K562 (cell line): ENCODE data around the gene N4BP2. TPM values are rescaled to one million over a fixed set of nuclear protein-coding genes. Genes with fewer than 3 reads are reported as not detected.

Source experiments
- CLOCK ChIP-seq: fragments of 250-450 bp; sonication (Bioruptor Pico); IDR thresholded peaks from 2 replicates; pipeline ENCODE4 v1.4.0; 2020; ENCODE audit warnings: mild to moderate bottlenecking, moderate library complexity, borderline replicate concordance
- DNMT1 ChIP-seq: fragments of 450-650 bp; IDR thresholded peaks from 2 replicates; pipeline ENCODE4 v1.6.1; 2016; ENCODE audit warnings: antibody characterized with exemption, mild to moderate bottlenecking
- EHMT2 ChIP-seq: fragments of 450-650 bp; IDR thresholded peaks from 2 replicates; pipeline ENCODE4 v1.6.1; 2018; ENCODE audit warnings: antibody characterized with exemption
- FUS ChIP-seq: fragments of 200-400 bp; formaldehyde crosslinking; optimal IDR thresholded peaks from 2 replicates; pipeline ENCODE3; 2017; ENCODE audit warnings: low read depth, low read length
- ILK ChIP-seq: fragments of 450-650 bp; IDR thresholded peaks from 2 replicates; pipeline ENCODE4 v1.6.1; 2016; ENCODE audit warnings: missing genetic modification characterization, low read depth, mild to moderate bottlenecking, missing compliant biosample characterization, moderate library complexity, borderline replicate concordance
- MAFK ChIP-seq: IDR thresholded peaks from 2 replicates; pipeline ENCODE4 v1.6.1; 2011; ENCODE audit warnings: low read length, improper control_type of control experiment
- NFIX ChIP-seq: fragments of 250-450 bp; sonication (Bioruptor Pico); IDR thresholded peaks from 2 replicates; pipeline ENCODE4 v1.4.0; 2020; ENCODE audit warnings: low read depth, mild to moderate bottlenecking, moderate library complexity
- NR1H2 ChIP-seq: sonication (generic); formaldehyde crosslinking; IDR thresholded peaks from 2 replicates; pipeline ENCODE4 v1.4.0; 2020; ENCODE audit warnings: mild to moderate bottlenecking, missing genetic modification reagents
- NR2C2 ChIP-seq, 2 experiments: fragments of 200-800 bp in 1 of 2; sonication (Bioruptor generic) in 1 of 2; sonication (generic) in 1 of 2; formaldehyde crosslinking in 1 of 2; IDR thresholded peaks; 2 replicates each; pipeline versions ENCODE4 v1.6.1 to v1.8.0; 2016 to 2022; ENCODE audit warnings: mild to moderate bottlenecking in 1 of 2, missing compliant biosample characterization in 1 of 2, missing genetic modification characterization in 1 of 2, missing genetic modification reagents in 1 of 2
- PRMT5 ChIP-seq: sonication (generic); formaldehyde crosslinking; IDR thresholded peaks from 2 replicates; pipeline ENCODE4 v1.5.0; 2020; ENCODE audit warnings: missing genetic modification reagents
- PURB ChIP-seq: sonication (generic); formaldehyde crosslinking; IDR thresholded peaks from 2 replicates; pipeline ENCODE4 v1.9.0; 2021; ENCODE audit warnings: low read depth, mild to moderate bottlenecking, missing genetic modification reagents
- RFX1 ChIP-seq: fragments of 450-650 bp; IDR thresholded peaks from 2 replicates; pipeline ENCODE4 v1.6.1; 2016; ENCODE audit warnings: mild to moderate bottlenecking, moderate library complexity
- SLC30A9 ChIP-seq: fragments of 250-450 bp; sonication (Bioruptor Pico); IDR thresholded peaks from 2 replicates; pipeline ENCODE4 v1.8.0; 2022; ENCODE audit warnings: mild to moderate bottlenecking, moderate library complexity
- SPI1 ChIP-seq: IDR thresholded peaks from 2 replicates; pipeline ENCODE4 v1.6.1; 2011; ENCODE audit warnings: low read depth, low read length, control low read depth, borderline replicate concordance
- STAT5B ChIP-seq: fragments of 250-450 bp; sonication (Bioruptor Pico); IDR thresholded peaks from 2 replicates; pipeline ENCODE4 v1.8.0; 2021; ENCODE audit warnings: mild to moderate bottlenecking, inconsistent platforms
- TSC22D4 ChIP-seq: fragments of 450-650 bp; IDR thresholded peaks from 2 replicates; pipeline ENCODE4 v1.6.1; 2016; ENCODE audit warnings: missing genetic modification characterization, missing biosample characterization, control low read depth
- ZBTB49 ChIP-seq: sonication (generic); formaldehyde crosslinking; IDR thresholded peaks from 2 replicates; pipeline ENCODE4 v1.8.0; 2022; ENCODE audit warnings: missing genetic modification reagents, mild to moderate bottlenecking, borderline replicate concordance
- ZNF146 ChIP-seq: IDR thresholded peaks from one replicate; pipeline ENCODE4 v1.6.1; 2018; ENCODE audit warnings: missing compliant biosample characterization; ENCODE audit not compliant: unreplicated experiment
- ZNF212 ChIP-seq: fragments of 450-650 bp; formaldehyde crosslinking; IDR thresholded peaks from 2 replicates; pipeline ENCODE4 v1.4.0; 2020; ENCODE audit warnings: mild to moderate bottlenecking
- ZNF282 ChIP-seq: sonication (generic); formaldehyde crosslinking; IDR thresholded peaks from 2 replicates; pipeline ENCODE4 v1.8.1; 2023; ENCODE audit warnings: missing genetic modification reagents
- ZNF699 ChIP-seq: fragments of 250-450 bp; sonication (Bioruptor Pico); IDR thresholded peaks from 2 replicates; pipeline ENCODE4 v1.8.0; 2021; ENCODE audit warnings: mild to moderate bottlenecking, moderate library complexity; ENCODE audit not compliant: insufficient replicate concordance
- ZNF77 ChIP-seq: fragments of 250-450 bp; sonication (Bioruptor Pico); IDR thresholded peaks from 2 replicates; pipeline ENCODE4 v1.5.0; 2020
- polyA plus RNA-seq, 8 experiments: library from polyadenylated mRNA; depleted of rRNA in 4 of 8; stranded (reverse) in 5 of 8; unstranded in 3 of 8; fragments of >200 nt; fragmentation: Nextera tagmentation in 2 of 8; fragmentation: Illumina TruSeq in 1 of 8; extraction: Ambion mirVana in 2 of 8; extraction: Trizol in 1 of 8; gene quantifications; 2 replicates each; pipeline versions ENCODE4 v1.2.1 to v1.2.3, GENCODE V29; 2011 to 2014; ENCODE audit warnings: inconsistent platforms in 1 of 8, missing spikeins in 1 of 8
- total RNA-seq, 7 experiments: library from RNA; depleted of rRNA in 6 of 7; stranded (reverse); fragments of >200 nt in 6 of 7; fragmentation: Illumina TruSeq in 2 of 7; extraction: Trizol in 2 of 7; gene quantifications; 2 replicates each; pipeline versions ENCODE4 v1.2.1 to v1.2.3, GENCODE V29; 2011 to 2021; ENCODE audit warnings: low replicate concordance in 1 of 7
- TF ChIP-seq, protein P1 (sequence below): IDR thresholded peaks from 2 replicates; pipeline ENCODE4 v1.6.1; 2014; ENCODE audit warnings: antibody characterized with exemption

Gene N4BP2
- total and polyA plus RNA-seq, 9 of the 15 experiments (the other 6 are each of a cell fraction or from before 2014, with no cell fraction given), result 2.7 to 12.6 (median 7.6) TPM

GRCh38 chr4:40205259-40206198 lies 148.9 kb downstream of the N4BP2 start (continued):
- TF ChIP-seq ZNF146 (CRISPR knock-in tag), result no peak
- no peak for TF ChIP-seq CLOCK (CRISPR knock-in tag)
- peak; percentile 85 for TF ChIP-seq SPI1
- no peak for TF ChIP-seq ILK
- TF ChIP-seq, protein P1, sequence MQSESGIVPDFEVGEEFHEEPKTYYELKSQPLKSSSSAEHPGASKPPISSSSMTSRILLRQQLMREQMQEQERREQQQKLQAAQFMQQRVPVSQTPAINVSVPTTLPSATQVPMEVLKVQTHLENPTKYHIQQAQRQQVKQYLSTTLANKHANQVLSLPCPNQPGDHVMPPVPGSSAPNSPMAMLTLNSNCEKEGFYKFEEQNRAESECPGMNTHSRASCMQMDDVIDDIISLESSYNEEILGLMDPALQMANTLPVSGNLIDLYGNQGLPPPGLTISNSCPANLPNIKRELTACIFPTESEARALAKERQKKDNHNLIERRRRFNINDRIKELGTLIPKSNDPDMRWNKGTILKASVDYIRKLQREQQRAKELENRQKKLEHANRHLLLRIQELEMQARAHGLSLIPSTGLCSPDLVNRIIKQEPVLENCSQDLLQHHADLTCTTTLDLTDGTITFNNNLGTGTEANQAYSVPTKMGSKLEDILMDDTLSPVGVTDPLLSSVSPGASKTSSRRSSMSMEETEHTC, result no peak
- TF ChIP-seq STAT5B (CRISPR knock-in tag), result no peak
- no peak for TF ChIP-seq PURB (CRISPR knock-in tag)
- TF ChIP-seq NFIX, result no peak
- no peak for TF ChIP-seq ZNF282 (CRISPR knock-in tag)
- TF ChIP-seq ZNF212 (CRISPR knock-in tag), result no peak
- TF ChIP-seq EHMT2, result peak; percentile 37; the same call in 1 of the 2 replicates
- no peak for TF ChIP-seq PRMT5 (CRISPR knock-in tag)
- TF ChIP-seq ZNF77, result no peak
- TF ChIP-seq MAFK, result no peak
- no peak for TF ChIP-seq TSC22D4
- no peak for TF ChIP-seq ZNF699 (CRISPR knock-in tag)
- TF ChIP-seq FUS, result no peak
- TF ChIP-seq DNMT1, result no peak
- TF ChIP-seq ZBTB49 (CRISPR knock-in tag), result no peak
- TF ChIP-seq NR2C2 (CRISPR knock-in tag; IDR thresholded peaks at IDR 0.05), result no peak
- TF ChIP-seq NR2C2 (tag; IDR thresholded peaks at IDR 0.05), result no peak; the same call in 1 of the 2 replicates
- no peak for TF ChIP-seq RFX1
- TF ChIP-seq SLC30A9 (CRISPR knock-in tag), result no peak
- TF ChIP-seq NR1H2 (CRISPR knock-in tag), result no peak
